ENCODE measurements around the gene DOCK1.

- TF ChIP-seq, protein P1, sequence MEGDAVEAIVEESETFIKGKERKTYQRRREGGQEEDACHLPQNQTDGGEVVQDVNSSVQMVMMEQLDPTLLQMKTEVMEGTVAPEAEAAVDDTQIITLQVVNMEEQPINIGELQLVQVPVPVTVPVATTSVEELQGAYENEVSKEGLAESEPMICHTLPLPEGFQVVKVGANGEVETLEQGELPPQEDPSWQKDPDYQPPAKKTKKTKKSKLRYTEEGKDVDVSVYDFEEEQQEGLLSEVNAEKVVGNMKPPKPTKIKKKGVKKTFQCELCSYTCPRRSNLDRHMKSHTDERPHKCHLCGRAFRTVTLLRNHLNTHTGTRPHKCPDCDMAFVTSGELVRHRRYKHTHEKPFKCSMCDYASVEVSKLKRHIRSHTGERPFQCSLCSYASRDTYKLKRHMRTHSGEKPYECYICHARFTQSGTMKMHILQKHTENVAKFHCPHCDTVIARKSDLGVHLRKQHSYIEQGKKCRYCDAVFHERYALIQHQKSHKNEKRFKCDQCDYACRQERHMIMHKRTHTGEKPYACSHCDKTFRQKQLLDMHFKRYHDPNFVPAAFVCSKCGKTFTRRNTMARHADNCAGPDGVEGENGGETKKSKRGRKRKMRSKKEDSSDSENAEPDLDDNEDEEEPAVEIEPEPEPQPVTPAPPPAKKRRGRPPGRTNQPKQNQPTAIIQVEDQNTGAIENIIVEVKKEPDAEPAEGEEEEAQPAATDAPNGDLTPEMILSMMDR (IDR thresholded peaks at IDR 0.05), result no peak
- TF ChIP-seq NRF1 (IDR thresholded peaks at IDR 0.05; ENCODE audit: low read depth, low read length), result no peak
- TF ChIP-seq NFIC (IDR thresholded peaks at IDR 0.05; ENCODE audit: borderline replicate concordance), result no peak
- TF ChIP-seq TAF1 (IDR thresholded peaks at IDR 0.05; ENCODE audit: borderline replicate concordance, low read depth, low read length), result no peak
- TF ChIP-seq FOSL2 (IDR thresholded peaks at IDR 0.05; ENCODE audit: borderline replicate concordance, low read depth), result no peak
- no peak for TF ChIP-seq EP300 (IDR thresholded peaks at IDR 0.05; ENCODE audit: borderline replicate concordance in 1 of 2, low read depth in 1 of 2, low read length in 1 of 2)
- no peak for TF ChIP-seq MXI1 (IDR thresholded peaks at IDR 0.05; ENCODE audit: low read depth, low read length)
- no peak for TF ChIP-seq TCF12 (IDR thresholded peaks at IDR 0.05)
- TF ChIP-seq EZH2phosphoT487 (IDR thresholded peaks at IDR 0.05; ENCODE audit: borderline replicate concordance, low read depth), result no peak
- TF ChIP-seq, protein P2, sequence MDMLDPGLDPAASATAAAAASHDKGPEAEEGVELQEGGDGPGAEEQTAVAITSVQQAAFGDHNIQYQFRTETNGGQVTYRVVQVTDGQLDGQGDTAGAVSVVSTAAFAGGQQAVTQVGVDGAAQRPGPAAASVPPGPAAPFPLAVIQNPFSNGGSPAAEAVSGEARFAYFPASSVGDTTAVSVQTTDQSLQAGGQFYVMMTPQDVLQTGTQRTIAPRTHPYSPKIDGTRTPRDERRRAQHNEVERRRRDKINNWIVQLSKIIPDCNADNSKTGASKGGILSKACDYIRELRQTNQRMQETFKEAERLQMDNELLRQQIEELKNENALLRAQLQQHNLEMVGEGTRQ (IDR thresholded peaks at IDR 0.05; ENCODE audit: borderline replicate concordance, low read depth, low read length), result no peak
- TF ChIP-seq FOXM1 (IDR thresholded peaks at IDR 0.05; ENCODE audit: low read depth), result no peak
These were observed 295.4 kb downstream of the DOCK1 start for GRCh38 chr10:127200646-127201045.

Data from SK-N-SH (cell line).